Fibroblast of skin of scalp (primary cell): ENCODE data around the gene TNFRSF14.
"Not testable (repeated sequence)": the region's sequence is repeated elsewhere in the genome, so short reads cannot be mapped to it uniquely, and the experiment has no call there.

Experiments
- DNase-seq: peaks from one replicate; pipeline ENCODE4 v3.0.0-alpha.2; 2013

The TNFRSF14 gene

DNA sequence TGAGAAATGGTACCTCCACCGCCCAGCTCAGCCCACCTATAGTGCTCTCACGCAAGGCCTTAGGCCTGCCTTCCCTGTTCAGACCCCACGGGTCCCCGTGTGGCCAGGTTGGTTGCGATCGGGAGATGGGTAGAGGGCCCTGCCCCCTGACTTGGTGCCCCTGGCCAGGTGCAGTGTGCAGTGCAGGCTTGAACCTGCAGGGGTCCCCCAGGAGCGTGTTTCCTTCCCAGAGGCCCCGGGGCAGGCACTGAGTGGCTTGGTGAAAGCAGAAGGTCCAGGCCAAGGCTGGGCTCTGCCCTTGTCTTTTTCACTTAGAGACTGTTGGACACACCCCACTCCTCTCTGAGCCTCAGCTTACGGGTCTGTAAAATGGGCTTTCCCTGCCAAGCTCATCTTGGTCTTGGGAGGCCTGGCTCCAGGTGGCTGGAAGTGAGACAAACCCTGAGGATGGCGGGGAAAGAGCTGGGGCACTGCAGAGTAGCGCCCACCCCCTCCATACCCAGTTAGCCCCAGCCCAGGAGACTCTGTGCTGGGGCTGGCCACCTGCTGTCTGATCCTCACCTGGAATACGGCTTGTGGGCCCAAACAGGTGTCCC is 16.8 kb upstream of the TNFRSF14 start:
- no peak for DNase-seq

DNA sequence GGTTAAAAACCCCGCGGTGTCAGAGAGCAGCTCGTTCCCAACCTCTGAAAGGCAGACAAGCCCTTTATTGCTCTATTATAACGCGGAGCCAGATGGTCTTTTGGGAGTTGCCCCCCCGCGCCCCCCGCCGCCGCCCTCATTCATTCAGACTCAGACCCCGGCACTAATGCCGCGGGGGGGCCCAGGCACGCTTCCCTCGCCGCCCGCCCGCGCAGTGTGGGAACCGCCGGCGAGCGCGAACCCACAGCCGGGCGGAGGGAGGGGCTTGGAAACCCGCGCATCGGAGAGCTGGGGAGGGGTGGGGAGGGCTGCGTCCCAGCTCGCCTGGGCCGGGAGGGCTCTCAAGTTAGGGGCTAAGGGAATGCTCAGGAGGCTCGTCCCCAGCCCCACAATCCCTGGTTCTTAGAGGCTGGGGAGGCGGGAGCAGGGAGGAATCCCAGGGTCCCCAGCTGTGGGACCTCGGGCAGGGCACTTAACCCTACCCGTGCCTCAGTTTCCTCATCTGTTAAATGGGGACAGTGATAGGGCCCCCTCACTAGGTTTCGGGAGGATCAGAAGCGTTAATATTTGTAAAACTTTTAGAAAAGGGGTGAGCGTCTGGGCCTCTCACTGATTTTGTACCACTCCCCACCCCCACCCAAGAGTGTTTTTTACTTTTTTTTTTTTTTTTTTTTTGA is 15.2 kb upstream of the TNFRSF14 start:
- DNase-seq: no peak

DNA sequence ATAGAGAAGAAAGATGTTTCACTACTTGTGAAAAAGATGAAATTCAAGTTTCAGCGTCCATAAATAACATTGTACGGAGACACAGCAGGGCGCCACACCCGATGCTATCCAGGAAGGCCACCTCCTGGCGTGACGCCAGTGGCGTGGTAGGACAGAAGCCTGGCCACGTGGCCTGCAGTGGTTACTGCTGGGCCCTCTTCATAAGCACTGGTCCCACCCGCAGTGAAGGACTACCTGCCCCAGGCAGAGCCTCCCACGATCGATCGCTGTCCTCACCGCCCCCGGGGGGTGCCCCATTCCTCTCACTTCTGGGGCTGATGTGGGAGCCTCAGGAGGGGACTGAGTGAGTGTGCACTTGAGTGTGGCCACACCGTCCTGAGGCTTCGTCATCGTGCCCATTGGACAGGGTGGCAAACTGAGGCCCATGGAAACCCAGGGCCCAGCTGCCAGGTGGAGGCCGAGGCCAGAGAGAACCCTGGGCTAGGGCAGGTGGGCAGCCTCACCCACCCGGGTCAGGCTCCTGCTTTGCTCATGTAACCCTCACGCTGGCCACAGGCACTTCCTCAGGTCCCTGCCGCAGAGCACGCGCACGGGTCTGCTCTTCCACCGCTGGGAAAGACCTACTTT is 14.4 kb upstream of the TNFRSF14 start:
- DNase-seq: peak; percentile 40

DNA sequence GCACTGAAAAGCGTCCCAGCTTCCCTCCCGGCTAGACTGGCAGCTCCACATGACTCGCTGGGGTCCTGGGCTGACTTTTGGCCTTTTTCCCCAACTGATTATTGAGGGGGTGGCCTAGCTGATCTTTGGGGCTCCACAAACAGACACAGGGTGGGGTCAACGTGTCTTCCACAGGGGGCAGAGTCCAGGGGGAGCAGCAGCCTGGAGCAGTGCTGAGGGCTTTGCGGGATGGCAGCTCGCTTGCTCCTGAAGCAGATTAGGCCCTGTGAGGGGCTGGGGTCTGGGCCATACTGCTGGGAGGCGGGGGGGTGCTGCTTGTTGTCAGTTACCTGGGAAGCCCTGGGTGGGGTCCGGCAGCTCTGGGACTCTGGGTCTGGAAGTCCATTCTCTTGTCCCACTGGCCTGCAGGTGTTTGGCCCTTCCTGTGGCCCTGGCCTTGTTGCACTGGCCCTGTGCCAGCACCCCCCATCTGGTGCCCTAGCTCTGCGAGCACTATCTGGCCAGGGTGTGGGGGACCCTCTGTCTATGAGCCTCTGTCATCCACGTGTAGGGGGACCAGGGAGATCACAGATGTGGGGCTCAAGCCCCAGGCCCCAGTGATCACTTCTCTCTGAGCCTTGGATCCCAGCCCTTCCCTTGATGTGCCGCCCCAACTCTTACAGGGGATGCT is 13.8 kb upstream of the TNFRSF14 start:
- DNase-seq: no peak

DNA sequence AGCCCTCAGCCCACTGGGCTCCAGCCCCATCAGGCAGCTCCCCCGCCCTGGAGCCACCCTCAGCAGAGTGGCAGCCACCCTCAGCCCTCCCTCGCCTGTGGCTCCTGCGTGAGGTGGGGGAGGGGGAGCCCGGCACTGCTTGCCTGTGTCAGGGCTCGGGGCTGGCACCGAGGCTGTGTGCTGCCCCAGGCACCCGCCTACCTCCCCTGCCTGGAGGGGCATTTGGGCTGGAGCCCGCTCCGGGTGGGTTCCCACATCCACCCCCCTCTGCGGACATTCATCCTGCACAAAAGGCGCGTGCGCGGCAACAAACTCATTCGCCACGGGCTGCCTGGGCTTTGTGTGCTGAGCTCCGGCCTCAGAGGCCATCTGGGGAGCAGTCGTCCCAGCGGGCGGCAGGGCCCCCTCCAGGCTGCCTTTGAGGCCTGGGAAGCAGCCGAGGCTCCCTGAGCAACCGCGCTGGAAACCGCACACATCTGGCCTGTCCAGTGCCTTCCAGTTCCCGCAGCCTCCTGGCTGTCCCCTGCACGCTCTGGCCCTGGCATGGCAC is 12.6 kb upstream of the TNFRSF14 start:
- DNase-seq: peak; percentile 44

DNA sequence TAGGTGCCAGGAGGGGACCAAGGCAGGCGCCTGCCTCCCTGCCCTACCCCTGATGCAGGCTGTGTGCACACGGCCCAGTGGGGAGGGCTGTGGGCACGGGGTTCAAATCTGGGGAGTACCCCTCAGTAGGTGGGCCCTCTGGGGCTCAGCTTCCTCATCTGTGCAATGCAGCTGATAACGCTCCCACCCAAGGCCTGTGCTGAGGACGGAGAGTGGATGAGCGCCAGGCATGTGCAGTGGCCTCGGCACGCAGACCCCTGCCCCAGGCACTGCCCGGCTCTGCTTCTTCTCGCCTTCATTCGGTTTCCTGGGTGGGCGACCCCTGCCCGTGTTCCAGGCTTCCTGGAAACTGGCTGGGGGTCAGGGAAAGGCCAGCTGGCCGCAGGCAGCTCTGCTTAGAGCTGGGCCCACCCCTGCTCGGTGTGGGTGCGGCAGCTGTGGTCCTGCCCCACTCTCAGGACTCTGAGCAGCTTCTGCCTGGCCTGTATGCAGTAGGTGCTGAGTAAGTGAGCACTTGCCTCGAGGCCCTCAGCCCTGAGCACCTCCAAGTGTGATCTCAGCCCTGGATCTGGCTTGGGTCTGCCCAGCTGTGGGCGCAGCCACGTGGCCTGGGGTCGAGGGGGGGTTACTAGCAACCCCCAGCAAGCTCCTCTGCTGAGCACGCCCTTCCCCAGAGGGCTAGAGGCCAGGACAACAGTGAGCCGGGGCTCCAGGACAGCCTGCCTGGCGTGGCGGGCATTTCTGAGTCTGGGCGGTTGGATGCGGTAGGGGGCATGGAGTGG is 11.9 kb upstream of the TNFRSF14 start:
- DNase-seq: no peak

DNA sequence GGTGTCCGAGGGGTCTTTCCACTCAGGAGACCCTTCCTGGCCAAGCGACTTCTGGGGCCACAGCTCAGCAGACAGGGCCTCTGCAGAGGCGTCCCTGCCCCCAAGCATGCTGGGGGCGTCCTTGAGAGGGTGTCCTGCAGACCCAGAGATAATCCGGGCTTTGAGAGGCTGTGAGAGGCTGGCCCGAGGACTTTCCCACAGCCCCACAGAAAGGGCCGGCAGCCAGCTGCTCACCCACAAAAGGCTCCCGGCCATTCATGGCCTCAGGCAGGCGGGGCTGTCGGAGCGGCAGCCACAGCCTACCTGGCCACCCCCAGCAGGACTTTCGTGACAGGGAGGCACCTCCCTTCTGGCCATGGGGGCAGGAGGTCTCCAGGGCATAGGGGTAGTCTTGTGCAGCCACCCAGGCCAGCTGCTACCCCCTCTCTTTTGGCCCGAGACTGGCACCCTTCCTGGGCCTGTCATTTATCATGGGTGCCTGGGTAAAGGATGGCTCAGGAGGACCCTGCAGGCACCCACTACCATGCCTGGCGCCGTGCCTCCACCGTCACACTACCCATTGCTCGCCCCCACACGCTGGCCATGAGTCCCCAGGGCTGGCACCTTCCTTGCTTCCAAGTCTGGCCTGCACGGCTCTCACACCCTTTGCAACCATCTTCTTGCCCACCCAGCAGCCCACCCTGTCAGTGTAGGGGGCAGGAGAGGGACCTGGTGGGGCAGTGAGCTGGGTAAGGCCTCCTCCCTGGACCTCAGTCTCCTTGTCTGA is 11.1 kb upstream of the TNFRSF14 start:
- no peak for DNase-seq

DNA sequence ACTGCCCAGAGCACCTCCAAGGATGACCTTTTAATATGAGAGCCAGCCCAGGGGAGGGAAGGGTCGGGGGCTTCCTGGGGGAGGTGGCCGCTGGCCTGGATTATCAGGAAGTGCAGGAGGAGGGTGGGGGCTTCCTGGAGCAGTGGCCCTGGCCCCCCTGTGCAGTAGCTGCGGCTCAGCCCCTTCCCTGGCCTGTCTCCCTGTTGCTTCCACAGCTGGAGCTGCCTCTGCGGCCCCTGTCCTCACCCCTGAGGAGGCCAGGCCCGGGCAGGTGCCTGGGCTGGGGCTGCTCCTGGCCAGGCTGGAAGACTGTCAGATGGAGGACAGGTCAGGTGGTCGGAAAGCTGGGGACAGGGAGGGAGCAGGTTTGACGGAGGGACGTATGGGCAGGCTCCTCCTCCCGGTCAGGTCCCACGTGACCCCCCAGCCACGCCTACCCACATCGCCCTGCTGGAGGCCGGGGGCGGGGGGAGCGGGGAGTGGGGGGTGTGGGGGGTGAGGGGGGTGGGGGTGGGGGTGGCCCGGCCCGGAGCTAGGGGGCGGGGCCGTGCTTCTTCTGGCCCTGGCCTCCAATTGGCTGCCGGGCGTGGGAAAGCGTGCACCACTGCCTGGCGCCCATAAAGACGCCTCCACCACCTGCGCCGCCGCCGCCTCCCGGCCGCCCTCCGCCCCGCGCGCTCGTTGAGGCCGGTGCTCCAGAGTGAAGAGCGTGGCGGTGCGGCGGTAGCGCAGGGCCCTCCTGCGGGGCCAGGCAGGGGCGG is 10.2 kb upstream of the TNFRSF14 start:
- DNase-seq: peak; percentile 77

DNA sequence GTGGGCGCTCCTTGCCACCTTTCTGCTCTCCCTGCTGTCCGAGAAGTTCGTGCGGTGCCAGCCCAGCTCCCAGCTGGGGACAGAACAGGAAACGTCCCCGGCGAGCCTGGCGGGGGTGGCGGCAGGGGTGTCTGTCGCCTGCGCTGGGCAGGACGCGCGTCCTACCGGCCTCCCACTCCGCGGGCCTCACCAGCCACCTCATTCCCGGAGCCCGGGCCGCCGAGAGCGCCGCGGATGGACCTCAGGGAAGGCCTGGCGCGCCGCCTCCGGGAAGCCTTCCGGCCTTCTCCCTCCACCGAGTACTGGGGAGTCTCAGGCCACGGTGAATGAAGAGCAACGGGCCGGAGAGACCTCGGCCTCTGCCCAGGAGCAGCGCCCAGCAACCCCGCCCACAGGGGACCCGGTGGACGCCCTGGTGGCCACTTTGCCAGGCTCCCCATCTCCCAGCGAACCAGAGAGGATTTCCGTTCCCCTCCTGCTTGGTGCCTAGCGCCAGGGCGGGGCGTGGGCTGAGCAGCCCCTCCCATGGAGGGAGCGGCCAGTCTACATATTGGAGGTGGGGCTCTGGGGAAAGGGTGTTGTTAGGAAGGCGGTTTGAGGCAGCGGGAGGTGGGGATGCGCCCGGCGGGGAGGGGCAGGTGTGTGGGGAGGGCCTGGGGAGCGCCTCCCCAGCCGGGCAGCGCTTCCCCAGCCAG is 9.5 kb upstream of the TNFRSF14 start:
- DNase-seq: peak; percentile 71

DNA sequence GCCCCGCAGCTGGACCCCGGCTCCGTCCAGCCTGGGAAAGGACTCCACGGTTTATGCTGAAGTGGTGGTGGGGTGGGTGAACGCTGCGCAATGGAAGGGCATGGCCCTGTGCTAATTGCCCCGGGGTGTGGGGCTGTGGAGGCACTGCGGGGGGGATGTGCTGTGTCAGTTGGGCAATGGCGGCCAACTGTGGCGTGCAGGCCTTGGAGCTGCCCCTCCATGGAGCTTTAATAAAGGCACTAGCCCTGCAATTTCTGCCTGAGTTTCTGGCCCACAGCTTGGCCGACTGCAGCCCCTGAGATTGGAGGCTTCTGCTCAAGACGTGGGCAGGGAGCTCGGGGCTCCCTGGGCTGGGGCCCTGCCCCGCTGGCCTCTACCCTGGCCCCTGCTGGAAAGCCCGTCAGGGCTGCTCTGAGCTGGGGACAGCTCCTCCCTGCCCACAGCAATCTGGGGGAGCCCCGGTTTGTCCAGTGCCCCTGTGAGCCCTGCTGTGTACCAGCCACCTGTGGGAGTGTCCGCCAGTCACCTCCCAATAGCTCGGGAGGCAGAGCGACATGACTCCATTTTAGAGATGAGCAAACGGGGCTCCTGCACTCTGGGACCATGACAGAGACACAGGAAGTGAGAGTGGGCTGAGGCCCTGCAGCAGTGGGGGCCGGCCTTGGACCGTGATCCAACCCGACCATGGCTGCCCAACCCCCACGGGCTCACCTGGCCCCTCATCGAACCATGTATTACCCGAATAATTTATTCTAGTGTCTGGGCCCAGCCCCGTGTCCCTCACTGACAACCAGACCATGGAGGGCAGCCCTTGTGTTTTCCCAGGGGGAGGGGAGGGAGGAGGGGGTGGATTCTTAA is 8.7 kb upstream of the TNFRSF14 start:
- no peak for DNase-seq

DNA sequence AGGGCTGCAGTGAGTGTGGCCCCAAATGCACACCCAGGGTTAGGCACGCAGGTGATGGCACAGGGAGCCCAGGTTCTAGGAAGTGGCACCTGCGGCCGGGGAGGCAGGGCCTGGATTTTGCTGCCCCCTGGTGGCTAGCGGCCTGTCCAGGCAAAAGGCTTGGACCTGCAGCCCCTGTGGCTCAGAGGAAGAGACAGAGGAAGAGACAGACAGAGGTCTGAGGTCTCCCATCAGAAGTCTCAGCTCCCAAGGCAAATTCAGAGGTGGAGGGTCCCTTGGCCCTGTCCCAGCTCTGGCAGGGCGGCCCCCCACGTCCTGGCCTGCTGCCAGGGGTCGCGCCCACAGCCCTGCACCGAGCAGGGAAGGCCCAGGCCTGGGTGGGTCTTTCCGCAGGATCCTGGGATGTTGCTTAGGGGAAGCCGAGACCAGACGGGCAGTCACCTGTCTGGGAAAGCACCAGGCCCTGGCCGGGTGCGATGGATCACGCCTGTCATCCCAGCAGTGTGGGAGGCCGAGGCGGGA is 8.0 kb upstream of the TNFRSF14 start:
- DNase-seq: peak; percentile 60

DNA sequence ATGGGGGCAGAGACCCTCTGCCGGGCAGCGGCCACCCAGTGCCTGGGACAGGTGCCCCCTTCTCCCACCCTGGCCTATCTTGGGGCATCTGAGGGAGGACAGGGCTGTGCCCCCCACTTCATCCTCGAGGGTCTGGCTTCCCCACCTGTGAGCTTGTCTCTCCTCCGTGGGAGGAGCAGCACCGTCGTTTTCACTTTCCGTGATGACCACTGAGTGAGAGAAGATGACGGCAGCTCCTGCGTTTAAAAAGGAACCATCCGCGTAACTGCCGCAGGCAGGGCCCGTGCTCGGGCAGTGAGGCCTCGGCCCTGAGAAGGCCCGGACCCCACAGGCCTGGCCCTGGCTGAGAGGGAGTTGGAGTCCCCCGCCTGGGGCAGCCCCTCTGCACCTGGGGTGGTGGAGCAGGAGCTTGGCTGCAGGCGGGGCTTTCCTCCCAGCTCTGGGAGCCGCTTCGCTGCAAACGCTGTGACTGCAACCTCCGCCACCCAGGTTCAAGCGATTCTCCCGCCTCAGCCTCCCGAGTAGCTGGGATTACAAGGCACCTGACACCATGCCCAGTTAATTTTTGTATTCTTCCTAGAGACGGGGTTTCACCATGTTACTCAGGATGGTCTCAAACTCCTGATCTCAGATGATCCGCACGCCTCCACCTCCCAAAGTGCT is 6.7 kb upstream of the TNFRSF14 start:
- DNase-seq: not testable (repeated sequence)

DNA sequence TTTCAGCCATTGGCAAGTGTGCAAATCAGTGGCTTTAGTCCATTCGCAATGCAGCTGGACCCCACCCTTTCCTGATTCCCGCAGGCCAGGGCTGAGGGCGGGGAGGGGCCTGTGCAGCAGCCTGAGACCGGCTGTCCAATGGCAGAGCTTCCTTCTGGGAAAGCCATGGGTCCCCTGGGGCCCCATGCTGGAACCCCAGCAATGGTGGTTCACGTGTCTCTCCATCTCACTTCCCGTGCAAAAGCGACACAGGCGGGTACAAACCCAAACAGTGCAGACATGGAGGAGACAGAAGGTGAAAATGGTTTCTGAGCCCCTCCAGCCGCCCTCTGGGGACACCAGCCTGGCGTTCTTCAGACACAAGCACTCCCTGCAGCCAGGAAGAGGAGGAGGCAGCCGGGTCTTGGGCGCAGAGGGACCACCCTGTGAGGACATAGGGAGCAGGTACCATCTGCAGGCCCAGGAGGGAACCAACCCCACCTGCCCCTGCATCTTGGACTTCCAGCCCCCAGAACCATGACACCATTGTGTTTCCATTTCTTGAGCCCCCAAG is 5.8 kb upstream of the TNFRSF14 start:
- DNase-seq: not testable (repeated sequence)

DNA sequence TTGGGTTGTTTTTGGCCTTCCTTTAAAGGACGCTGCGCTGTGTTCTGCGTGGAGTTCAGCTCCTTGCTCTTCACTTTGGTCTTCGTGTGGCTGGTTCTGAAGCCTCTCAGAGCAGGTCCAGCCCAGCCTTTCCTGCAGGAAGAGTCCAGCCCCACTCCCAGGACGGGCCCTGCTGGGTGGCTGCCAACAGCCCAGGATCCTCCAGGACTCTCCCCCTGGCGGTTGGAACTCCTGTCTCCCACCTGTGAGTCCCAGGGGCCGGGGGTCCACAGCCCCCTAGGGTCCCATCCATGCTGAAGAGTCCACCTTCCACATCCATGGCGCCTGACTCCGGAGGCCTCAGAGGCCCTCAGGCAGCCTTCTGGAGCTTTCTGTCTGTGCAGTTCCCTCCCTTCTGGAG is 4.6 kb upstream of the TNFRSF14 start:
- DNase-seq: not testable (repeated sequence)

DNA sequence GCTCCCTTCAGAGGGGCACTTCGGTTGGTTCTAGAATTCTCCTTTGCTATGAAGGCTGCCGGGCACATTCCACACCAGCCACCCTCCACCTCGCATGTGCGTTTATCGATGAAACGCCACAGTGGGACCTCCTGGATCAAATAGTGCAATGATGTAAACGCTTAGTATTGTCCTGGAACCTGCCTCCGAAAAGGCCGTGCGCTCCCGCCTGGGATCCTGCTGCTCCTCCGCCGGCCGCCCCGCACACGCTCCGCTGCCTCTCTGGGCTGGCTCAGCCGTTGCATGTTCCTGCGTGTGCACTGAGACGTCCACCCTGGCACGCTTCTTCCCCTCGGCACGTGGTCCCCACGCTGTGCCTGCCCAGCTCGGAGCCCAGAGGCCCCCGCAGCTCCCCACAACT is 4.0 kb upstream of the TNFRSF14 start:
- DNase-seq: no peak

DNA sequence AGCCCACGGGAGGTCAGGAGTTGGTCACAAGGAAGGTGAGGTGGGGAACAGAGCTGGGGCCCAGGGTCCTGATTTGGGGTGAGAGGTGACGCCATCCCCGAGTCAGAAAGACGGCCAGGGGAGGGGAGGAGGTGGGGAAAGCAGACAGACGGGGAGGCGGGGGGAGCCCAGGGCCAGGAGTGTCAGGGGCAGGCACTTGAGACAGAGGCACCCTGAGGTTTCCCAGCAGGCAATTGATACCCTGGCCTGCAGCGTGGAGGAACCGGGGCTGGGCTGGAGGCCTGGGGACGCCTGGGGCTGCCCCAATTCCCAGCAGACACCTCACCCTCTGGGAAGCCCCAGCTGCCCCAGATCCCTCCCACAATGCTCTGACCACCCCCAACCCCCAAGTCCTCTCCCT is 3.1 kb upstream of the TNFRSF14 start:
- not testable (repeated sequence) for DNase-seq

DNA sequence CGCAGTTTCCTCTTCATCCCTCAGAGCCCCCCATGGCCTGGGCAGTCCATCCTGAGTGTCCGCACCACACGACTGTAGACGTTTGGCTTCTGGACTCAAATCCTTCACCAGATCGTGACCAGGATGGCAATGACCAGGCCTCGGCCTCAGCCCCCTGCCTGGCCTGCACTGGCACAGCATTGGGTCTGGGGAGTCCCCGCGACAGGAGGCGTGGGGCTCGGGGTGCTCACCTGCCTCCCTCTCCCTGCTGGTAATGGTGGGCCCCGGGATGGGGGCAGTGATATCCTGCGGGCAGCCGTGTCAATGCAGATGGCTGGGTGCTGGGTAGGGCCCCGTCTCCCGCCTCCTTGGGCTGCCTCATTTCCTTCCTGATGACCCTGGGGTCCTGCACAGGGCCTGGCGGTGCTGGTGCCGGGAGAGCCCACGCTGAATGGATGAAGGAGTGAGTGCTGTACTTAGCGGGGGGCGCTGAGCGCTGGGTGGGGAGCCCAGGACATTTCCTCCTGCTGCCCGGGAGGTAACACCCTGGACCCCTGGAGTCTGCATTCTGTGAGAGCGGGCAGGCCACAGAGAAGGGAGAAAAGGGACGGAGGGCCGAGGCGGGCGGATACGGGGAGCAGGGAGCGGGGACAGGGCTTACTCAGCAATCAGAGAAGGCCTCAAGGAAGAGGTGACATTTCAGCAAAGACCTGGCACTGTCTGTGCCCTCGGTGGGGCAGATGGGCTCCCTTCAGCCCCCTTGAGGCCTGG is 2.1 kb upstream of the TNFRSF14 start:
- DNase-seq: no peak
